HG03175 (cell line): ENCODE measurements around the gene STPG4.
"Not testable (repeated sequence)": the region's sequence is repeated elsewhere in the genome, so short reads cannot be mapped to it uniquely, and the experiment has no call there.

Experiments used
- ATAC-seq: cut with Tn5 transposase; IDR thresholded peaks from one replicate; pipeline ENCODE4 v1.9.1; 2021; ENCODE audit warnings: mild to moderate bottlenecking, moderate library complexity; ENCODE audit not compliant: unreplicated experiment

The STPG4 gene

GRCh38 chr2:47128705-47129104 is 26.4 kb downstream of the STPG4 start:
- ATAC-seq: no peak

- ATAC-seq: no peak
Observed at GRCh38 chr2:47127862-47128543, 27.1 kb downstream of the STPG4 start.

GRCh38 chr2:47126783-47127182 is 28.3 kb downstream of the STPG4 start:
- no peak for ATAC-seq

- not testable (repeated sequence) for ATAC-seq
Observed at GRCh38 chr2:47124740-47125139, 30.4 kb downstream of the STPG4 start.

GRCh38 chr2:47120424-47120823 is 34.7 kb downstream of the STPG4 start:
- not testable (repeated sequence) for ATAC-seq

- no peak for ATAC-seq
Observed at GRCh38 chr2:47119001-47119400, 36.1 kb downstream of the STPG4 start.

GRCh38 chr2:47118581-47118980 is 36.5 kb downstream of the STPG4 start:
- ATAC-seq: no peak

GRCh38 chr2:47112665-47113435 is 42.3 kb downstream of the STPG4 start:
- no peak for ATAC-seq

- no peak for ATAC-seq
Observed at GRCh38 chr2:47109680-47110079, 45.4 kb downstream of the STPG4 start.

- ATAC-seq: no peak
Observed at GRCh38 chr2:47109007-47109375, 46.1 kb downstream of the STPG4 start.

- ATAC-seq: not testable (repeated sequence)
Observed at GRCh38 chr2:47108267-47109006, 46.7 kb downstream of the STPG4 start.

GRCh38 chr2:47107201-47107600 is 47.9 kb downstream of the STPG4 start:
- not testable (repeated sequence) for ATAC-seq

- ATAC-seq: not testable (repeated sequence)
Observed at GRCh38 chr2:47106231-47106630, 48.9 kb downstream of the STPG4 start.

GRCh38 chr2:47099712-47100111 is 55.4 kb downstream of the STPG4 start:
- not testable (repeated sequence) for ATAC-seq

GRCh38 chr2:47098953-47099352 is 56.2 kb downstream of the STPG4 start:
- no peak for ATAC-seq

- ATAC-seq: no peak
Observed at GRCh38 chr2:47097563-47097962, 57.5 kb downstream of the STPG4 start.

- no peak for ATAC-seq
Observed at GRCh38 chr2:47096451-47096850, 58.7 kb downstream of the STPG4 start.

GRCh38 chr2:47095349-47096020 is 59.6 kb downstream of the STPG4 start:
- no peak for ATAC-seq

- no peak for ATAC-seq
Observed at GRCh38 chr2:47094511-47095142, 60.5 kb downstream of the STPG4 start.

GRCh38 chr2:47093626-47094025 is 61.5 kb downstream of the STPG4 start:
- no peak for ATAC-seq

- no peak for ATAC-seq
Observed at GRCh38 chr2:47092465-47092864, 62.6 kb downstream of the STPG4 start.
